A549 (cell line): ENCODE data around the gene COL28A1. TPM values are rescaled to one million over a fixed set of nuclear protein-coding genes. Genes with fewer than 3 reads are reported as not detected.
"Not testable (repeated sequence)": the region's sequence is repeated elsewhere in the genome, so short reads cannot be mapped to it uniquely, and the experiment has no call there.

Experiments used
- ATAC-seq, 2 experiments: fragments of 200-7000 bp in 1 of 2; fragments of >200 bp in 1 of 2; cut with Nextera tagmentation in 1 of 2; cut with Tn5 transposase in 1 of 2; 3 replicates each; pipeline versions ENCODE4 v1.8.0 to v1.9.1; 2018 to 2020; ENCODE audit warnings: mild to moderate bottlenecking in 1 of 2, moderate library complexity in 1 of 2
- CTCF ChIA-PET: fragments of 300-600 bp; sonication (Branson Sonifier 250); formaldehyde crosslinking; extraction: SDS; loops from one replicate; lab custom pipeline; 2021; ENCODE audit warnings: antibody characterized with exemption, inconsistent platforms; lab: Yijun Ruan, JAX
- POLR2A ChIA-PET: fragments of 350-600 bp; formaldehyde crosslinking; extraction: SDS; loops from one replicate; lab custom pipeline; 2021; ENCODE audit warnings: antibody characterized with exemption, inconsistent platforms; lab: Yijun Ruan, JAX
- DNase-seq, 2 experiments: peaks; one replicate each; pipeline versions ENCODE4 v3.0.0 to v3.0.0-alpha.2; 2011 to 2016; ENCODE audit warnings: low read depth in 1 of 2, low spot score in 1 of 2
- FAIRE-seq: peaks from 2 replicates; lab custom pipeline; 2011; peaks lifted over from hg19 to GRCh38; lab: Jason Lieb, UNC
- H3K27ac ChIP-seq, 2 experiments: fragments of >200 bp; sonication (Bioruptor Twin); formaldehyde crosslinking; 3 replicates each; pipeline ENCODE4 v1.5.1; 2016 to 2017
- H3K4me1 ChIP-seq: fragments of >200 bp; sonication (Bioruptor Twin); formaldehyde crosslinking; 3 replicates; pipeline ENCODE4 v1.6.1; 2016
- H3K4me2 ChIP-seq: fragments of >200 bp; sonication (Bioruptor Twin); formaldehyde crosslinking; 3 replicates; pipeline ENCODE4 v1.6.1; 2016
- H3K4me3 ChIP-seq: fragments of >200 bp; sonication (Bioruptor Twin); formaldehyde crosslinking; 3 replicates; pipeline ENCODE4 v1.5.1; 2016
- H3K9me3 ChIP-seq: fragments of >200 bp; sonication (Bioruptor Twin); formaldehyde crosslinking; 3 replicates; pipeline ENCODE4 v1.6.1; 2016
- ATOH8 ChIP-seq: fragments of 250-450 bp; sonication (Bioruptor Pico); IDR thresholded peaks from 2 replicates; pipeline ENCODE4 v1.5.0; 2020; ENCODE audit warnings: low read depth, mild to moderate bottlenecking, moderate library complexity
- BCL3 ChIP-seq: fragments of >200 bp; sonication (Bioruptor Twin); formaldehyde crosslinking; IDR thresholded peaks from 3 replicates; pipeline ENCODE4 v1.6.1; 2016
- BHLHE40 ChIP-seq: IDR thresholded peaks from 2 replicates; pipeline ENCODE4 v1.6.1; 2012; ENCODE audit warnings: low read depth, low read length, inconsistent platforms
- CHD4 ChIP-seq: fragments of 200-600 bp; sonication (generic); IDR thresholded peaks from 2 replicates; pipeline ENCODE4 v1.6.1; 2016; ENCODE audit warnings: antibody characterized with exemption, mild to moderate bottlenecking, borderline replicate concordance
- CTCF ChIP-seq: fragments of >200 bp; sonication (Bioruptor Twin); formaldehyde crosslinking; IDR thresholded peaks from 3 replicates; pipeline ENCODE4 v1.5.1; 2016
- EHF ChIP-seq: fragments of 250-450 bp; sonication (Bioruptor Pico); IDR thresholded peaks from 2 replicates; pipeline ENCODE4 v1.5.0; 2020; ENCODE audit warnings: mild to moderate bottlenecking
- FOSL2 ChIP-seq, 2 experiments: fragments of 450-650 bp in 1 of 2; fragments of >200 bp in 1 of 2; sonication (Bioruptor Twin) in 1 of 2; formaldehyde crosslinking; IDR thresholded peaks; 2 replicates each; pipeline versions ENCODE4 v1.5.0 to v1.6.1; 2016 to 2020; ENCODE audit warnings: mild to moderate bottlenecking in 1 of 2, moderate library complexity in 1 of 2
- GATA3 ChIP-seq: IDR thresholded peaks from 2 replicates; pipeline ENCODE4 v1.6.1; 2012; ENCODE audit warnings: borderline replicate concordance
- KDM1A ChIP-seq: fragments of 200-600 bp; sonication (generic); IDR thresholded peaks from 2 replicates; pipeline ENCODE4 v1.6.1; 2016; ENCODE audit warnings: low read depth, mild to moderate bottlenecking
- MAZ ChIP-seq: fragments of 150-350 bp; IDR thresholded peaks from 2 replicates; pipeline ENCODE4 v1.6.1; 2014; ENCODE audit warnings: antibody characterized with exemption, low read depth, low read length, borderline replicate concordance
- NFE2L2 ChIP-seq: fragments of 150-350 bp; conservative IDR thresholded peaks from 2 replicates; pipeline ENCODE4 v1.6.1; 2014; ENCODE audit warnings: low read length
- PBX3 ChIP-seq: IDR thresholded peaks from 2 replicates; pipeline ENCODE4 v1.6.1; 2012
- POLR2A ChIP-seq: IDR thresholded peaks from 2 replicates; pipeline ENCODE4 v1.6.1; 2012; ENCODE audit warnings: mild to moderate bottlenecking, low read length
- REST ChIP-seq: fragments of 200-600 bp; sonication (generic); IDR thresholded peaks from 2 replicates; pipeline ENCODE4 v1.6.1; 2016; ENCODE audit warnings: antibody characterized with exemption, mild to moderate bottlenecking, moderate library complexity
- RNF2 ChIP-seq: fragments of 200-600 bp; sonication (generic); IDR thresholded peaks from 2 replicates; pipeline ENCODE4 v1.6.1; 2016; ENCODE audit warnings: low read depth, mild to moderate bottlenecking, antibody characterized with exemption, moderate library complexity, borderline replicate concordance
- SMC3 ChIP-seq: fragments of >200 bp; sonication (Bioruptor Twin); formaldehyde crosslinking; IDR thresholded peaks from 3 replicates; pipeline ENCODE4 v1.6.1; 2018; ENCODE audit warnings: inconsistent platforms
- ZFP36 ChIP-seq: fragments of 450-650 bp; IDR thresholded peaks from 2 replicates; pipeline ENCODE4 v1.6.1; 2014; ENCODE audit warnings: borderline replicate concordance; ENCODE audit not compliant: partially characterized antibody
- WGBS: methylation state at CpG from one replicate; pipeline ENCODE4 v1.1.6; 2017; ENCODE audit errors: missing lambda C conversion rate; 5-methylcytosine and 5-hydroxymethylcytosine counted together
- polyA plus RNA-seq, 4 experiments: library from polyadenylated mRNA; depleted of rRNA in 3 of 4; stranded (reverse); fragments of >200 nt; fragmentation: RNase III in 1 of 4; extraction: RNeasy Plus Mini Kit Qiagen cat#74134 plus additional on column Dnase treatment in 1 of 4; gene quantifications; 2 replicates in 3 of 4; 3 replicates in 1 of 4; pipeline ENCODE4 v1.2.3, GENCODE V29; 2011 to 2017
- TF ChIP-seq, protein P1 (sequence below): fragments of >200 bp; sonication (Bioruptor Twin); formaldehyde crosslinking; IDR thresholded peaks from 2 replicates; pipeline ENCODE4 v1.6.1; 2016
- TF ChIP-seq, protein P2 (sequence below): fragments of 150-350 bp; IDR thresholded peaks from 2 replicates; pipeline ENCODE4 v1.6.1; 2014; ENCODE audit warnings: low read depth, mild to moderate bottlenecking, low read length

The COL28A1 gene
- polyA plus RNA-seq, 2 of the 4 experiments (the other 2 are of a cell fraction): 0.08 to 0.17 TPM

DNA sequence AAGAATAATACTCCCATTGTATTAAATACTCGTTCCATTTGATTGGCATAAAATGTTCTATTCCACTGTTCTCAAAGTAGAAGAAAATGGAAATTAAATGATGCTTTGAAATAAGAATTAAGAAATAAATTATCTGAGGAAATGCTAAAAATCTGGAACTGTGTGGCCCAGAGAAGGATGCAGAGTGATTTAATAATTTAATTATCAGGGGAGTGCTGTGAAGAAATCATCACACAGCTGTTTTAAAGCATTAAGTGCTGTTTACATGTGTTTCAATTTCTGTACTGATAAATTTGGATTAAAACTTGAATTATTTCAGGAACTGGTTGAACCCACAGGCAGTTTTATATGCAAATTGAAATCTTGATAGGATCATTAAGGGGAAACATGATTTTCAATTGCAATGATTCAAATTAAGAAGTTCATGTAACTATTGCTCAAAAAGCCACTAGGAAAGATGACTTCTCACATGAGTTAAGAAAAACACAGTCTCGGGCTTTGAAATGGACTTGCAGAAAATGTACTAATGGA lies 56.3 kb downstream of the COL28A1 start:
- no peak overlapping the region for H3K27ac ChIP-seq
- DNase-seq: no peak

GRCh38 chr7:7478569-7478968 lies 57.1 kb downstream of the COL28A1 start:
- no peak for FAIRE-seq
- Histone ChIP-seq H3K4me1 (no peaks in the 10 kb centered on the region), H3K4me3 (no peak overlapping the region), H3K4me2 (no peak overlapping the region)
- POLR2A ChIA-PET: no interaction called here
- CTCF ChIA-PET: interaction anchor here (1.0 kb wide), 1 partner anchor 33 kb away, joined by 5 read pairs; no protein-coding TSS in a partner anchor
- ATAC-seq: no peak
- TF ChIP-seq KDM1A (no peak), BHLHE40 (no peak), NFE2L2 (no peak), MAZ (no peak), EHF (CRISPR knock-in tag) (no peak), ATOH8 (CRISPR knock-in tag) (no peak), CTCF (no peak), SMC3 (no peak), GATA3 (no peak), REST (no peak), BCL3 (no peak), RNF2 (no peak), POLR2A (no peak), ZFP36 (no peak)
- TF ChIP-seq, protein P1, sequence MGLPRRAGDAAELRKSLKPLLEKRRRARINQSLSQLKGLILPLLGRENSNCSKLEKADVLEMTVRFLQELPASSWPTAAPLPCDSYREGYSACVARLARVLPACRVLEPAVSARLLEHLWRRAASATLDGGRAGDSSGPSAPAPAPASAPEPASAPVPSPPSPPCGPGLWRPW: no peak
- TF ChIP-seq, all 56 proteins: peak for 0
- Histone ChIP-seq H3K9me3 (peaks cover 4% of the 10 kb centered on the region; the same call in 2 of the 3 replicates), H3K27ac (no peak overlapping the region)
- DNase-seq: no peak
- WGBS: 83% methylated on average over 9 of the region's 23 CpGs

More for the DNA sequence above, 56.3 kb downstream of the COL28A1 start:
- peaks cover 4% of the 10 kb centered on the region; the same call in 2 of the 3 replicates for H3K9me3 ChIP-seq
- no peak for FAIRE-seq
- ChIA-PET POLR2A (no interaction called here), CTCF (interaction anchor here (0.7 to 1.0 kb wide), 2 partner anchors 33 to 55 kb away, joined by 3 to 5 read pairs; no protein-coding TSS in a partner anchor)
- H3K4me1 ChIP-seq: no peaks in the 10 kb centered on the region
- H3K4me3 ChIP-seq: no peak overlapping the region
- TF ChIP-seq CHD4 (no peak), FOSL2 (IDR thresholded peaks at IDR 0.05) (no peak), FOSL2 (CRISPR knock-in tag; IDR thresholded peaks at IDR 0.05) (no peak), PBX3 (no peak), BCL3 (no peak), RNF2 (no peak)
- TF ChIP-seq, protein P2, sequence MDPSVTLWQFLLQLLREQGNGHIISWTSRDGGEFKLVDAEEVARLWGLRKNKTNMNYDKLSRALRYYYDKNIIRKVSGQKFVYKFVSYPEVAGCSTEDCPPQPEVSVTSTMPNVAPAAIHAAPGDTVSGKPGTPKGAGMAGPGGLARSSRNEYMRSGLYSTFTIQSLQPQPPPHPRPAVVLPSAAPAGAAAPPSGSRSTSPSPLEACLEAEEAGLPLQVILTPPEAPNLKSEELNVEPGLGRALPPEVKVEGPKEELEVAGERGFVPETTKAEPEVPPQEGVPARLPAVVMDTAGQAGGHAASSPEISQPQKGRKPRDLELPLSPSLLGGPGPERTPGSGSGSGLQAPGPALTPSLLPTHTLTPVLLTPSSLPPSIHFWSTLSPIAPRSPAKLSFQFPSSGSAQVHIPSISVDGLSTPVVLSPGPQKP: no peak
- no peak for ATAC-seq
- H3K4me2 ChIP-seq: no peak overlapping the region
- 68% methylated on average over 2 of the region's 2 CpGs for WGBS

- FAIRE-seq, POLR2A ChIA-PET: not testable (repeated sequence)
Observed at GRCh38 chr7:7477641-7478040, 58.0 kb downstream of the COL28A1 start.

More at GRCh38 chr7:7477641-7478040, 58.0 kb downstream of the COL28A1 start:
- H3K4me1 ChIP-seq, ATAC-seq, H3K27ac ChIP-seq, CTCF ChIA-PET, H3K4me2 ChIP-seq, H3K4me3 ChIP-seq, DNase-seq, H3K9me3 ChIP-seq: not testable (repeated sequence)
- WGBS: 83% methylated on average over 7 of the region's 7 CpGs
